ENCODE data around the gene STK26. TPM values are rescaled to one million over a fixed set of nuclear protein-coding genes. Genes with fewer than 3 reads are reported as not detected.

Gene STK26
- total RNA-seq, 4 donors from 2014 or later, result 4.9 to 7.5 (median 5.6) TPM

GRCh38 chrX:132077912-132078311, 54.8 kb downstream of the STK26 start:
- intact Hi-C loops (cut with DNase I), result no loop called here
- no peak for DNase-seq

GRCh38 chrX:132085786-132086185, 62.7 kb downstream of the STK26 start:
- WGBS, 2 donors, result 0 to 37% methylated on average over 2 to 3 of the region's 3 CpGs
- DNase-seq, result no peak
- intact Hi-C loops (cut with DNase I), result no loop called here

More at GRCh38 chrX:132077912-132078311, 54.8 kb downstream of the STK26 start:
- no peaks in the 10 kb centered on the region for H3K27me3 ChIP-seq
- TF ChIP-seq POLR2A (IDR thresholded peaks at IDR 0.05), result no peak
- TF ChIP-seq CTCF (IDR thresholded peaks at IDR 0.05), result no peak
- no peaks in the 10 kb centered on the region for H3K4me1 ChIP-seq
- no peak overlapping the region for H3K4me3 ChIP-seq (replicated peaks in 1 of 3)
- WGBS, 2 donors, result 100% methylated on average over 3 of the region's 3 CpGs
- H3K36me3 ChIP-seq, result no peaks in the 10 kb centered on the region
- H3K9me3 ChIP-seq, result no peaks in the 10 kb centered on the region
- no peak overlapping the region for H3K27ac ChIP-seq

GRCh38 chrX:132086672-132087071, 63.6 kb downstream of the STK26 start:
- 58 to 82% methylated on average over 2 of the region's 2 CpGs for WGBS, 2 donors
- Histone ChIP-seq H3K4me1 (no peaks in the 10 kb centered on the region), H3K9me3 (no peaks in the 10 kb centered on the region), H3K27me3 (no peaks in the 10 kb centered on the region), H3K4me3 (replicated peaks in 1 of 3) (no peak overlapping the region), H3K27ac (no peak overlapping the region), H3K36me3 (no peaks in the 10 kb centered on the region)
- no peak for DNase-seq
- TF ChIP-seq POLR2A (IDR thresholded peaks at IDR 0.05), result no peak
- TF ChIP-seq CTCF (IDR thresholded peaks at IDR 0.05), result no peak
- intact Hi-C loops (cut with DNase I), result no loop called here

More at GRCh38 chrX:132085786-132086185, 62.7 kb downstream of the STK26 start:
- Histone ChIP-seq H3K27me3 (no peaks in the 10 kb centered on the region), H3K4me3 (replicated peaks in 1 of 3) (no peak overlapping the region), H3K36me3 (no peaks in the 10 kb centered on the region), H3K9me3 (no peaks in the 10 kb centered on the region), H3K27ac (no peak overlapping the region), H3K4me1 (no peaks in the 10 kb centered on the region)
- TF ChIP-seq POLR2A (IDR thresholded peaks at IDR 0.05), result no peak
- TF ChIP-seq CTCF (IDR thresholded peaks at IDR 0.05), result no peak

GRCh38 chrX:132088864-132089263, 65.8 kb downstream of the STK26 start:
- Histone ChIP-seq H3K9me3 (no peaks in the 10 kb centered on the region), H3K36me3 (no peaks in the 10 kb centered on the region), H3K27ac (no peak overlapping the region), H3K27me3 (no peaks in the 10 kb centered on the region), H3K4me3 (replicated peaks in 1 of 3) (no peak overlapping the region), H3K4me1 (no peaks in the 10 kb centered on the region)
- no peak for DNase-seq
- no peak for TF ChIP-seq POLR2A (IDR thresholded peaks at IDR 0.05)
- intact Hi-C loops (cut with DNase I), result no loop called here

- 69 to 80% methylated on average over 8 of the region's 8 CpGs for WGBS, 2 donors
- intact Hi-C loops (cut with DNase I), result no loop called here
- no peak for DNase-seq
- Histone ChIP-seq H3K4me1 (no peaks in the 10 kb centered on the region), H3K27ac (no peak overlapping the region), H3K36me3 (no peaks in the 10 kb centered on the region), H3K27me3 (no peaks in the 10 kb centered on the region), H3K4me3 (replicated peaks in 1 of 3) (no peak overlapping the region), H3K9me3 (no peaks in the 10 kb centered on the region)
- TF ChIP-seq POLR2A (IDR thresholded peaks at IDR 0.05) (no peak), CTCF (IDR thresholded peaks at IDR 0.05) (no peak)
Observed at GRCh38 chrX:132090403-132091159, 67.5 kb downstream of the STK26 start.
